Progenitor cell of endocrine pancreas (in vitro differentiated cells): ENCODE results near the gene RNF168. TPM values are rescaled to one million over a fixed set of nuclear protein-coding genes. Genes with fewer than 3 reads are reported as not detected.

Experiments used
- DNase-seq: peaks from one replicate; pipeline ENCODE4 v3.0.0; 2021; ENCODE audit warnings: low spot score; ENCODE audit not compliant: unreplicated experiment
- H3K27ac Mint-ChIP-seq: 2 replicates; pipeline ENCODE4 v1.8.0; 2021; ENCODE audit warnings: mild to moderate bottlenecking, moderate library complexity, mixed read lengths
- H3K27me3 Mint-ChIP-seq: 2 replicates; pipeline ENCODE4 v1.8.0; 2021; ENCODE audit warnings: mixed read lengths
- H3K36me3 Mint-ChIP-seq: 2 replicates; pipeline ENCODE4 v1.8.0; 2022; ENCODE audit warnings: mixed read lengths; ENCODE audit not compliant: insufficient read depth
- H3K4me1 Mint-ChIP-seq: 2 replicates; pipeline ENCODE4 v1.8.0; 2021; ENCODE audit warnings: low read depth, mixed read lengths
- H3K4me3 Mint-ChIP-seq: 2 replicates; pipeline ENCODE4 v1.8.0; 2021; ENCODE audit warnings: low read depth, mild to moderate bottlenecking, moderate library complexity, mixed read lengths
- H3K9me3 Mint-ChIP-seq: 2 replicates; pipeline ENCODE4 v1.8.0; 2021; ENCODE audit warnings: low read depth, mixed read lengths
- CTCF ChIP-seq: fragments of 200-600 bp; sonication (generic); IDR thresholded peaks from one replicate; pipeline ENCODE4 v1.5.0; 2021; ENCODE audit warnings: antibody characterized with exemption, mild to moderate bottlenecking; ENCODE audit not compliant: unreplicated experiment
- total RNA-seq: library from RNA; stranded (reverse); gene quantifications from 2 replicates; pipeline ENCODE4 v1.2.1, GENCODE V29; 2021

Gene RNF168
- total RNA-seq, 1 donor from 2014 or later: 26.4 TPM

- TF ChIP-seq CTCF: no peak
- H3K9me3 Mint-ChIP-seq: peaks cover 11% of the 10 kb centered on the region
- H3K27ac Mint-ChIP-seq: no peak overlapping the region
- peaks cover 7% of the 10 kb centered on the region for H3K4me1 Mint-ChIP-seq
- peaks cover 4% of the 10 kb centered on the region for H3K36me3 Mint-ChIP-seq
- H3K27me3 Mint-ChIP-seq: peaks cover 2% of the 10 kb centered on the region
- no peak overlapping the region for H3K4me3 Mint-ChIP-seq
- DNase-seq: no peak
Measured at GRCh38 chr3:196544491-196544992, 41.0 kb upstream of the RNF168 start.

GRCh38 chr3:196541684-196542445, 38.3 kb upstream of the RNF168 start:
- no peak for TF ChIP-seq CTCF
- no peak for DNase-seq
- Mint-ChIP-seq H3K4me3 (no peak overlapping the region), H3K27ac (no peak overlapping the region), H3K4me1 (peaks cover 6% of the 10 kb centered on the region), H3K27me3 (peaks cover 2% of the 10 kb centered on the region), H3K36me3 (no peaks in the 10 kb centered on the region), H3K9me3 (peaks cover 3% of the 10 kb centered on the region)

GRCh38 chr3:196537319-196537984, 33.9 kb upstream of the RNF168 start:
- Mint-ChIP-seq H3K4me1 (no peaks in the 10 kb centered on the region), H3K4me3 (no peak overlapping the region), H3K9me3 (no peaks in the 10 kb centered on the region), H3K27me3 (peaks cover 3% of the 10 kb centered on the region), H3K36me3 (no peaks in the 10 kb centered on the region), H3K27ac (no peak overlapping the region)
- DNase-seq: no peak
- TF ChIP-seq CTCF: peak; percentile 66

GRCh38 chr3:196533260-196533681, 29.7 kb upstream of the RNF168 start:
- no peaks in the 10 kb centered on the region for H3K4me1 Mint-ChIP-seq
- H3K27me3 Mint-ChIP-seq: peaks cover 7% of the 10 kb centered on the region
- peaks cover 14% of the 10 kb centered on the region for H3K9me3 Mint-ChIP-seq
- no peak overlapping the region for H3K4me3 Mint-ChIP-seq
- no peak for DNase-seq
- H3K36me3 Mint-ChIP-seq: peaks cover 3% of the 10 kb centered on the region
- no peak overlapping the region for H3K27ac Mint-ChIP-seq
- TF ChIP-seq CTCF: no peak

- peaks cover 3% of the 10 kb centered on the region for H3K36me3 Mint-ChIP-seq
- H3K4me1 Mint-ChIP-seq: no peaks in the 10 kb centered on the region
- TF ChIP-seq CTCF: no peak
- no peak overlapping the region for H3K27ac Mint-ChIP-seq
- H3K9me3 Mint-ChIP-seq: peaks cover 14% of the 10 kb centered on the region
- DNase-seq: no peak
- H3K4me3 Mint-ChIP-seq: no peak overlapping the region
- peaks cover 11% of the 10 kb centered on the region for H3K27me3 Mint-ChIP-seq
Measured at GRCh38 chr3:196531418-196531817, 27.9 kb upstream of the RNF168 start.
